ENCODE measurements around the gene DHX38.
"Not testable (repeated sequence)": the region's sequence is repeated elsewhere in the genome, so short reads cannot be mapped to it uniquely, and the experiment has no call there.

The DHX38 gene

GRCh38 chr16:72093448-72094265 lies at the start of gene DHX38, which contains the start of gene TXNL4B:
Gene DHX38, plus strand, starts transcription at chr16:72093847. Its CDS starts 2,311 bp downstream, at chr16:72096158.
Gene TXNL4B, minus strand, starts transcription at chr16:72093620. Its CDS starts 2,871 bp downstream, at chr16:72090749.
- peak; percentile 87 for DNase-seq

- no peak for DNase-seq
These were observed 49.4 kb upstream of the DHX38 start for GRCh38 chr16:72044296-72044695.

- DNase-seq, result no peak
These were observed 48.8 kb upstream of the DHX38 start for GRCh38 chr16:72044825-72045359.

GRCh38 chr16:72049110-72049509 lies 44.5 kb upstream of the DHX38 start:
- DNase-seq, result no peak

- DNase-seq, result no peak
These were observed 42.7 kb upstream of the DHX38 start for GRCh38 chr16:72050769-72051464.

- DNase-seq, result no peak
These were observed 41.8 kb upstream of the DHX38 start for GRCh38 chr16:72051818-72052217.

- DNase-seq, result not testable (repeated sequence)
These were observed 39.3 kb upstream of the DHX38 start, which contains the start of gene HP for GRCh38 chr16:72054254-72054847. Gene HP, plus strand, starts transcription at chr16:72054505. Its CDS starts 148 bp downstream, at chr16:72054653.

GRCh38 chr16:72055911-72056310 lies 37.7 kb upstream of the DHX38 start:
- DNase-seq, result no peak

GRCh38 chr16:72057313-72057712 lies 36.3 kb upstream of the DHX38 start:
- DNase-seq, result not testable (repeated sequence)

GRCh38 chr16:72059060-72059459 lies 34.6 kb upstream of the DHX38 start:
- DNase-seq, result not testable (repeated sequence)

- DNase-seq, result no peak
These were observed 33.2 kb upstream of the DHX38 start for GRCh38 chr16:72060405-72060804.

- DNase-seq, result no peak
These were observed 32.1 kb upstream of the DHX38 start for GRCh38 chr16:72061564-72061963.

- DNase-seq, result no peak
These were observed 29.2 kb upstream of the DHX38 start for GRCh38 chr16:72064361-72064894.

GRCh38 chr16:72066747-72067146 lies 26.9 kb upstream of the DHX38 start:
- DNase-seq, result no peak

- DNase-seq, result no peak
These were observed 24.7 kb upstream of the DHX38 start for GRCh38 chr16:72068930-72069329.

- no peak for DNase-seq
These were observed 20.9 kb upstream of the DHX38 start for GRCh38 chr16:72072514-72073342.

- no peak for DNase-seq
These were observed 20.0 kb upstream of the DHX38 start for GRCh38 chr16:72073560-72074230.

GRCh38 chr16:72075067-72075466 lies 18.6 kb upstream of the DHX38 start:
- DNase-seq, result not testable (repeated sequence)

- not testable (repeated sequence) for DNase-seq
These were observed 16.5 kb upstream of the DHX38 start for GRCh38 chr16:72076991-72077706.

- no peak for DNase-seq
These were observed 9.8 kb upstream of the DHX38 start for GRCh38 chr16:72083778-72084404.

Measured in activated gamma-delta T cell treated with Interleukin-2 at 50 U/mL for 16 hours (primary cell).